GM18505 (cell line): ENCODE results near the gene ARHGEF2.

Source experiments
- ATAC-seq: cut with Tn5 transposase; IDR thresholded peaks from one replicate; pipeline ENCODE4 v1.9.1; 2021; ENCODE audit not compliant: unreplicated experiment
- POLR2A ChIP-seq: IDR thresholded peaks from 4 replicates; pipeline ENCODE4 v1.6.1; 2011; ENCODE audit warnings: borderline replicate concordance; ENCODE audit not compliant: insufficient read depth, insufficient read length; ENCODE audit errors: extremely low read depth

Gene ARHGEF2

DNA sequence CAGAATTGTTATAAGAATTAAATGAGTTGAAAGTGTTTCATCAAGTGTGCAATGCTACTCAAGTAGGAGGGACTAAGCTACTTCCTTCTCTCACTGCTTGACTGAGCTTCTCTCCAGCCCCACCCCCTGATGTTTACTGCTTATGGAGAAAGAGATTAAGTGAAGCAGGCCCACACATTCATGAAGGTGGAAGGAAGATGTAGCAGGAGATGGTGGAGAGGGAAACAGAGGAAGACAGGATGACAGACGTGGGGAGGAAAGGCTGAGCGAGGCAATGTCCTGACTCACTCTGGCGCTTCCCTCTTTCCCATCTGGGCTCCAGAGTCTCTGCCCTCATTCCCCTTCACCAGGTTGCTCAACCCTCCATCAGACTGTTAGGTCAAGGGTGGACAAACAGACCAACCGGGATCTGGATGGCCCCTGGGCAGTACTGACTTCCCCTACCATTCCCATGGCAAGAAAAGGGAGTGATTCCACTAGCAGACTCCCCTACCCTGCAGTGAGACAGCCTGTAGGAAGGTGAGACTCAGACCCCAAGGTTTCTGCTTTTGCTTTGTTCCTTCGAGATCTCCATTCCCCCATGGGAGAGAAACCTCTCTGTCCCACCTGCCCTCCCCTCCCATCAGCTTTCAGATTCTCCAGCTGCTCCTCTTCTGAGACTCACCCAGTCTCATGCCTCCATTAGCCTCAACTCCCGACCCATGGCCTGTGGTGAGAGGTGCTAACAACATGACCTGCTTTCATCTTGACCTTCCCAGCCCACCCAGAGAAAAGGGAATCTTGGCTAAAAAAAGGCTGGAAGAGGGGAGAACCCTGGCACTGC is 3.1 kb upstream of the ARHGEF2 start:
- ATAC-seq: no peak
- TF ChIP-seq POLR2A: peak; percentile 55

DNA sequence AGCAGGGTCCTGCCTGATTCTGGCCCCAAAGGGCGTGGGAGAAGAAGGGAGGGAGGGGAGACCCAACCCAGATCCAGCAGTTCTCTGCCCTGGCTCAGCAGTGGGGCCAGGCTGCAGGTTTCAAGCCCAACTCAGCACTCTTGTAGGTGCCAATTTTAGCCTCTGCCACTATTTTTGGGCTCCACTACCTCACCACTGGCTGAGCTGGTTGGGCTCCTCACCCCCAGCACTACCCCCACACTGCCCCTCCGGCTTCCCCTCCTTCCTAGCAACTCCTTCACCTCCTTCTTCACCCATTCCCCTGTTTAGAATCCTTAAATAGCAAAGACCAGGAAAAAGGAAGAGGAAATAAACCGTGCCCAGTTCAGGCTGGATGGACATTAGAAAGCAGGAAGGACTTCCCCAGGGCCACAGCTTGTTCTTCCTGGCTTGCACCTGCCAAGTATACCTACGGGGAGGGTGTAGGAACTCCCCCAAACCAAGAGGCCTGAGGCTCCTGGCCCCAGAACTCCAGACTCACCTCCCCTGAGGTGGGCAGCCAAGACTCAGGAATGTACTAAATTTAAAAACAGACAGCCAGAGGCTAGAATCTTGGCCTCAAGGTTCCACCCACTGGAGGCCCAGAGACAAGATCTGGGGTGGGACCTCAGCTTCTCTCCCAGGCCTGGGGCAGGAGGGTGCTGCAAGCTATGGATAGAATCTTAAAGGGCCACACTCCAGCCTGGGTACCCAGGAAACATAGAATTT is 1.4 kb upstream of the ARHGEF2 start:
- no peak for ATAC-seq
- peak; percentile 46 for TF ChIP-seq POLR2A

DNA sequence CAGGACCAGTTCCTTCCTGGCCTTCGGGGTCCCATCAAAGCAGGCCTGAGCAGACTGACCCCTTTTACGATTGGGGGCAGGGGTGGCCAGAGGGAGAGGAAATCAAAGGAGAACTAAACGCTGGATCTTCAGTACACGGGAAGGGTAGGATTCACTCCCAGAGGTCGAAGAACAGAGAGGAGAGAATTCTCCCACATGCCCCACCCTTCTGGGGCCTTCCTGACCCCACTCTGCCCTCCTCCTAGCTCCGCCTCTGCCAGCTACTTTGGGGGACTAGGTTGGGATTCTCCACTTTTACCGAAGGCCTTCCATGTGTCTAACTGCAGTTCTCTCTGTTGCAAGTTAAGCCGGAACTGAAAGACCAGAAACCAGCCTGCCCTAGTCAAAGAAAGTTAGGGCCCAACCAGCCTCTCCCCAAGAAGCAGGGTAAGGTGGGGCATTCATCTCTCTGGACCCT is 654 bp upstream of the ARHGEF2 start:
- ATAC-seq: no peak

DNA sequence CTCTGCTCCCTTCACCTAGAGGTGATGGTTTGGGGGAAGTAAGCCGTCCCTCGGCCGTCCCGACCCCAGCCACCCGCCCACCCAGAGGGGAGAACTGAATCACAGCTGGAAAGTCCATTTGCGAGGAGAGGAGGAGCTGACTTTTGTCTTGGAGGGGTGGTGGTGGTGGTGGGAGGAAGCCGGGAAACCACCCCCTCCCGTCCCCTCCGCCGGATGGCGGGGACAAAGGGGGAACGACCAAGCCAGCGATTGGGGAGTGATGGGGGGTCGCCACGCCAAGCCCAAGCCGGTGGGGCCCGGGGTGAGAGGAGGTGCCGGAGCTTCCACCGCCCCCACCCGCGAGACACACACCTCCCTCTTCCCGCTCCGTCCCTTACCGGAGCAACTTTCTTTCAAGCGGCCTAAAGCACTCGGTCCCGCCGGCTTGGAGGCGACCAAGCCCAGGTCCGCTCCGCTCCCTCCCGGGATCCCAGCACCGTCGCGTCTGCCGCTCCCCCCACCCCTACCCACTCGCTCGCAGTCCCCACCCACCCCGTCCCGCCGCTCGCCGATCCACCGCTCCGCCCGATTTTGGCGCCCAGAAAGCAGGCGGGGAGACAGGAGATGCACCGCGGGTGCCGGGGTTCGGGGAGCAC is 540 bp downstream of the ARHGEF2 start:
- no peak for ATAC-seq
- TF ChIP-seq POLR2A: peak; percentile 60

More for the DNA sequence above, 654 bp upstream of the ARHGEF2 start:
- TF ChIP-seq POLR2A: peak; percentile 12

DNA sequence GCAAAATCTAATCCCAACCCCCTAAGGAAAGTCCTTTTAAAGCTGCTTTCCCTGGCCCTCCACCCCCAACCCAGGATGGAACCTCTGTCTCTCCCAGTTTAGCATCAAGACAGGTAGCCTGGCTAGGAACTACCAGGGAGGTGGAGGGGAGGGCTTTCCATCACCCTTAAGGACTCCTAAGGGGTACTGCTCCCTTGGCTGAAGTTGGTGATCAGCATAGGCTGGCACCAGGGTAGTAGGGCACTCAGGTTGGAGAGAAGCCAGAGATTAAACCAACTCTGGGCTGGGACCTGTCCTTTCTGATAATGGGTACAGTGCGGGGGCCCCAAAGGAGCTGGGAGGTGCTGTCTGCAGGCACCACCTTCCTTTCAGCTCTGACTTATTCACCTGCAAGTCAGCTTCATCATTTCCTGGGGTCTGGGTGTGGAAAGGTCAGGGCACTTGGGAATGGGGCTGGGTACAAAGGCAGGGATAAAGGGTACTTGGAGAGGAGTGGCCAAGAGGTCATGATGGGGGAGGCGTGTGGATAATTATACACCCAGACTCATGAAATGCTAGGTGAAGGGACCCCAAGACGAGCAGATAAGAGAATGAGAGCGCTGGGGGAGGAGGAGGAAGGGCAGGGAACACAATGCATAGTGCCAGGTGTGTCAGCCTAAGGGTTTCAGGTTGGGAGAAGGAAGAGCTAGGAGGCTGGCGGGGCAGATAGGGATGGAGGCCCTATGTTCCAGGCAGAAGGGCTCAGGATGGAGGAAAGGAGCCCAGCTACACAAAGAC is 1.2 kb downstream of the ARHGEF2 start:
- no peak for TF ChIP-seq POLR2A
- ATAC-seq: no peak

DNA sequence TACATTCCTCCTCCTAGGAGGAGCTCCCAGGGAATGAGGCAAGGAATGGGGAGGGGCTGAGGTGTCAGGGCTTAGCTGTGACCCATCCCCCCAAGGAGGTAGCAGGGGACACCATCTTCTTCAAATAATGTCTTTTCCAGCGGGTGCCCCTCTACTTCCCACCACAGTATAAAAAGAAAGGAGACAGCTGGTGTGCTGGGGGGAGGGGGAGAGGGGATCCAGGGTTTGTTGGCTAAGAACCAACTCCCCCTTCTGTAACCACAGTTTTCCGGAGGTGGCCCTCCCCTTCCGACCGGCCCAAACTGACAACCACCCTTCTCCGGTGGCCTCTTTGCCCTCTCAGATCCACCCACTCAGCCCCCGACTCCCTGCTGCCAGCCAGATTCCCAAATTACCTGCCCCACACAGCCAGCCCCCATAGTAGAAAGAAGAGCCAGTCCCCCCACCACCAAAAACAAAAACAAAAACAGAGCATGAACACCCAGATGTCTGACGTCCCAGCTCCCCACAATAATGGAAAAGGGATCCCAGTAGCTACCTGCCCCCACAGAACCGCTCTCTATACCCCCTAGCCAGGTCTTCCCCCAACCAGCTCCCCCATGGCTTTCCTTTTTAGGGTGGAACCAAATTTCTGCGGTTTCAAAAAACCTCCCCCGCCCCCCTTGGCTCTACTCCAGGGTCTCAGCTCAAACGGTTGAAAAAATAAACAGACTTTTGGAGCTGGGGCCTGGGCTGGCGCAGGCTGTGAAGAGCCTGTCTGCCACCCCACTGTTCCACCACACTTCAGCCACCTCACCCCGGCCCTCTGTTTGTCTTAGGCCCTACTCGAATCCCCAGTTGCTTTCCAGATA is 2.1 kb downstream of the ARHGEF2 start:
- no peak for ATAC-seq
- peak; percentile 45 for TF ChIP-seq POLR2A

DNA sequence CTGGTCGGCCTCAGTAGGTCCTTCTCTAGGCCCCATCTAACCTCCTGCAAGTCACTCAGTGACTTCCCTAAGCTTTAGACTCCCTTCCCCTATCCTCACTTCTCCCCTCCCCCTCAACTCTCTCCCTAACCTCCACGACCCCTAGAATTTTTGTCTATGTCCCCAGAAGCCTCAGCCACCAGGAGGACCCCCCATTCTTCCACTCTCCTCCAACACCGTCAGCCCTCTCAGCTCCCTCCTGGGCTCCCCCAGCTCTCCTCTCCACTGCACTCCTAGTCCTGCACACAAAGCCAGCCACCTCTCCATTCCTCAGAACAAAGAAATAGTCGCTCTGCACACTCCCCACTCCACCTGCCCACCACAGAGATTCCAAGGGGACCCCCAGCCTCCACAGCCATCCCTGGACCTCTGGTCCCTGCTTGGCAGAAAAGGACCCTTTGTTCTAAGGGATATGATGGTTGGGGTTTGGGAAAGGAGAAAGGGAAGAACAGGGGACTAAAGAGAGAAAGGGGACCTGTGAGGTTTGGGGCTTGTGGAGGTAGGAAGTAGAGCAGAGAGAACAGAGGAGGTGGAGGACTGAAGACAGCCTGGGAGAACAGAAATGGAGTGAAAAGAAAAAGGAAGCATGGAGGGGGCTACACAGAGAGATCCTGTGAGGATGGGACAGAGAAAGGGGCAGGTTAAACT is 2.8 kb downstream of the ARHGEF2 start:
- ATAC-seq: no peak
- TF ChIP-seq POLR2A: no peak

DNA sequence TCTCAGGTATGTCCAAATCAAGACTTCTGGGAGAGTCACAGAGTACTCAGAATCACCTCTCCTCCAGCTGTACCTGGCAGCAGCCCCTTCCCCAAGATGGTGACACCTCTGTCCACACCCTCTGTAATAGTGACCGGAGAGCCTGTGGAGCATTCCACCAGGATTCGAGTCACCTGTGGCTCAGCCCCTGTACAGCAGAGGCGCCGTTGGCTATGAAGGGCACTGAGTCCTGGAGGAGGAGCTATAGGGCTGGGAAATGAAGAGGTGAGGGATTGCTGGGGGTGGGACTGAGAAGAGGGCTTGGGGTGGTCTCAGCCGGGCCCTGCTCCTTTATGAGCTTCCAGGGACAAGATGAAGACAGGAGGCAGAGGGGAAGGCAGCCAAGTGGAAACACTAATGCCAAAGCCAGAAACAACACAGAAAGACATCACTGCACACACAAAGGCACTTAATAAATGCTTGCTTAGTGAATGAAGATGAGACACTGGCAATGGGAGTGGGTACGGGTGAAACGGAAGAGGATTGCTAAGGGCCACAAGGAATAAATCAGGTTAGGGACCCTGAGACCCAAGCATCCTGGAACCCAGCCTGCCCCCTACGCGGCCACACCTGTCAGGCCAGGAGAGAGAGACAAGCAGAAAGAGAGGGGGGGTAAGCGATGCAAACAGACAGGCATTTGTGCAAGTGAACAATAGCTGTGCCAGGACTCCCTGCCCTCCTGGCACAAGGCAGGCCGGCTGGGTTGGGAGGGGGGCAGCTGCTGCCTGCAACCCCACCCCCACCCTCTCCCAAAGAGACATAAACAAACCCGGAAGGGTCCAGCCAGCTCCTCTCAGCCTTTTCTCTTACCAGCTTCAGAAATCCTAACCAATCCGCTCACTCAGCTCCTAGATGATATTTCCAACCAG is 3.9 kb downstream of the ARHGEF2 start:
- no peak for ATAC-seq
- no peak for TF ChIP-seq POLR2A

DNA sequence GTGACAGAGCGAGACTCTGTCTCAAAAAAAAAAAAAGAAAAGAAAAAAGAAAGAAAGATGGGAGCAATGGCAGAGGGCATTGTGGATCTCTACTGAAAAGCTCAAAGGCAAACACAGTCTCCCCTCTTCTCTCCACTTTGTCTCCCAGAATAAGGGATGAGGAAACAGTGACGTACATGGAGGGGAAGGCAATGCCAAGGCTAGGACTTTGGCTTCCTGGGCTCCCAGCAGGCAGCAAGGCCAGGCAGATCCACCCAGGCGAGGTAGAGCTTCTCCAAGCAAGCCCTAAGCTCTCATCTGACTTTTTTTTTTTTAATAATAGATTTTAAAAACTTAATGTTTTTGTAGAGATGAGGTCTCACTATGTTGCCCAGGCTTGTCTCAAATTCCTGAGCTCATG is 4.6 kb downstream of the ARHGEF2 start:
- ATAC-seq: no peak
- no peak for TF ChIP-seq POLR2A

DNA sequence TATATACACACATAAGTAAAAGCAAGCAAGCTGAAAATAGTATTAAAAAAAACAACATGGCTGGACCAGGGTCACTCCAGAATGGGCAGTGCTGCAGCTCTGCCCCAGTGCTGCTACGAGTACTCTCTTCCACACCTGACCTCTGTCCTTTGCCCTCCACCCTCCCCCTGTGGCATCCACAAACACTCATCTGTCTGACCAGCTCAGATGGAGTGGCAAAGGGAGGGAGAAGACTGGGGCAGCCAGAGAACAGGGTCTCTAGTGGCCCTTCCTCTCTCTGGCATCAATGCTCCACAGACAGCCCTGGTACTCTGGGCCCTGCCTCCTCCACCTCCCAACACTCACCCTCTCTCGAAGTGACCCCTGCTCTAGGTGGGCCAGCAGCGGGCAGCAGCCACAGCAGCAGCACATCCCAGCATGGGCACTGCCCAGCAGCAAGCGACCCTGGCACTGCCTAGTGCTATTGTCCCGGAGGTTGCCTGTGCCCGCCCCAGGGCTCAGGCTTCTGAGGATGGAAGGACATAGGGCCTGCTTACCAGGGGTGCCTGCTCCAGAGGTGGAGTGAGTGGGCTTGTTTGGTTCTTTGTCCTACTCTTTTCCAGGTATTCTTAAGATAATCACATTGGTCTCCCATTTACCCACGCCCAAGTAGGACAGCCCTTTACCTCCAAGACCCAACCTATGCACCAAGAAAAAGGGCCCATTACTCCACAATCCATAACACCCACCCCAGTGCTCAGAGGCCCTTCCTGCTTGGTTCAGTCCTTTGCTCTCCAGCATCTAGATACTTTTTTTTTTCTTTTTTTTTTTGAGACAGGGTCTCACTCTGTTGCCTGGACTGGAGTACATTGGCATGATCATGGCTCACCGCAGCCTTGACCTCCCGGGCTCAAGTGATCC is 6.2 kb downstream of the ARHGEF2 start:
- no peak for TF ChIP-seq POLR2A
- ATAC-seq: no peak
